HL-60/S4 (cell line): ENCODE data around the gene TAF11L8.
"Not testable (repeated sequence)": the region's sequence is repeated elsewhere in the genome, so short reads cannot be mapped to it uniquely, and the experiment has no call there.

Experiments
- in situ Hi-C: fragments of 300-500 bp; cut with MboI; formaldehyde crosslinking; loops from 2 replicates; pipeline ENCODE4 v1.14.3; 2022; ENCODE audit warnings: low sequenced_read_pairs

The TAF11L8 gene

DNA sequence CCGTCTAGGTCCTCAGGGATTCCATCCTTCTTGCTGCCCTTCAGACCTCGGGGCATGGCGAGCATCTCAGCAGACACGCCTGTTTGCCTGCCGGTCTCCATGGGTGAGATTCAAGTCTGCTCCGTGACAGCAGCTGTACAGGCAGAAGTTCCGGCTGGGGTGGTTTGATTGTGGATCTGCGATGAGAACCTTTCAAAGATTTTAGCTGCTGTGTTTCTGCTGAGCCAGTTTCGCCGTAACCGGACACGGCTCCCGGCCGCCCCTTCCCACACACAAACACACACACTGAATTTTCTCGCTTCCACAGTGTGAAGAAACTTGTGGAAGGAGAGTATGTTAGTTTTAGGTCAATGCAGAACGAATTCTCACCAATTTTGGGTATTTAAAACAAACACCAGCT is at the start of gene TAF11L8:
TSS of gene TAF11L8 (minus strand) at position 101 of the 400 bp plus-strand sequence.
- in situ Hi-C loops, result not testable (repeated sequence)

DNA sequence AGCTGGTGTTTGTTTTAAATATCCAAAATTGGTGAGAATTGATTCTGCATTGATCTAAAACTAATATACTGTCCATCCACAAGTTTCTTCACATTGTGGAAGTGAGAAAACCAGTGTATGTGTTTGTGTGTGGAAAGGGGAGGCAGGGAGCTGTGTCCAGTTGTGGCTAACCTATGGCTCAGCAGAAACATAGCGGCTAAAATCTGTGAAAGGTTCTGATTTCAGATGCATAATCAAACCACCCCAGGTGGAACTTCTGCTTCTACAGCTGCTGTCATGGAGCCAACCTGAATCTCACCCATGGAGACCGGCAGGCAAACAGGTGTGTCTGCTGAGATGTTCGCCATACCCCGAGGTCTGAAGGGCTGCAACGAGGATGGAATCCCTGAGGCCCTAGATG is 43.4 kb upstream of the TAF11L8 start, which contains the start of gene TAF11L14:
TSS of gene TAF11L14 (plus strand) at position 301 of the 400 bp plus-strand sequence.
- in situ Hi-C loops, result no loop called here

DNA sequence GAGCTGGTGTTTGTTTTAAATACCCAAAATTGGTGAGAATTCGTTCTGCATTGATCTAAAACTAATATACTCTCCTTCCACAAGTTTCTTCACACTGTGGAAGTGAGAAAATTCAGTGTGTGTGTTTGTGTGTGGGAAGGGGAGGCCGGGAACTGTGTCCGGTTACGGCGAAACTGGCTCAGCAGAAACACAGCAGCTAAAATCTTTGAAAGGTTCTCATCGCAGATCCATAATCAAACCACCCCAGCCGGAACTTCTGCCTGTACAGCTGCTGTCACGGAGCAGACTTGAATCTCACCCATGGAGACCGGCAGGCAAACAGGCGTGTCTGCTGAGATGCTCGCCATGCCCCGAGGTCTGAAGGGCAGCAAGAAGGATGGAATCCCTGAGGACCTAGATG is 41.0 kb upstream of the TAF11L8 start, which contains the start of gene TAF11L13:
TSS of gene TAF11L13 (plus strand) at position 301 of the 400 bp plus-strand sequence.
- in situ Hi-C loops, result not testable (repeated sequence)

DNA sequence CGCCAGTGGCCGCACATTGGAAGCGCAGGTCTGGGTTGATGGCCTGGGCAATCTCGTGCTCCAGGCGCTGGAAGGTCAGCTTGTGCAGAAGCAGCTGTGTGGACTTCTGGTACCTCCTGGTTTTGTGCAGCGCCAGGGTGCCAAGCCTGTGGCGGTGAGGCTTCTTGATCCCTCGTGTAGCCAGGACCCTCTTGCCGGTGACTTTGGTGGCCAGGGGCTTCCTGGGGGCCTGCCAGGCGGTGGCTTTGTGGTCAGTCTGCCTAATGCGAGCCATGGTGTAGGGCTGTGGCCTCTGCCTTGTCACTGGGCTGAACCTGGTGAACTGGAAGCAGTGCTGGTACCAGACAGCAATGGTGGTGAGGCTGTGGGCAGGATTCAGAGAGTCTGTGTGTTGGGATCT is 34.9 kb upstream of the TAF11L8 start:
- in situ Hi-C loops, result no loop called here

DNA sequence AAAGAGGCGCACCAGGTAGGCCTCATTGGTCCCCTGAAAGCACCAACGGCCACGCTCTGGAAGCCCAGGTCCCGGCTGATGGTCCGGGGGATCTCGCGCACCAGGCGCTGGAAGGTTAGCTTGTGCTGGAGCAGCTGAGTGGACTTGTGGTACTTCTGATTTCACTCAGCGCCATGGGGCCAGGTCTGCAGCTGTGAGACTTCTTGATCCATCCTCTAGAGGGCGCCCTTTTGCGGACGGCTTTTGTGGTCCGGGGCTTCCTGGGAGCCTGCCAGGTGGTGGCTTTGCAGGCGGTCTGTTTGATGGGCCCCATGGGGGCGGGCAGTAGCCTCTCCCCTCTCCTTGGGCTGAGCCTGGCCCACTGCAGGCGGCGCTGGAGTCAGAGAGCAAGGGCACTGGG is 29.9 kb upstream of the TAF11L8 start:
- in situ Hi-C loops, result no loop called here

DNA sequence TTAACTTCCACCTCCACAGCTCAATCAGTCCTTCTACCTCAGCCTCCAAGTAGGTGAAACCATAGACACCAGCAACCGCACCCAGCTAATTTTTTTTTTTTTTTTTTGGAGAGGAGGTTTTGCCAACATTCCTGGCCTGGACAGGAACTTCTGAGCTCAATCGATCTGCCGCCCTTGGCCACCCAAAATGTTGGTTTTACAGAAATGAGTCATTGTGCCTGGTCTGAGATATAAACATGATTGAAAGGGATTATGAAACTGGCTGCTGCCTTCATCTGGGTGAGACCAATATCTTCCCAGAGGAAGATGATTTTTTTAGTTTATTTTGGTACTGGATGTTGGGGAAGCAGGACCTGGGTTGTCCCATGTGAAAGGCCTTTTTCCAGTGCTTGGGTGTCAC is 28.6 kb upstream of the TAF11L8 start:
- in situ Hi-C loops, result no loop called here

DNA sequence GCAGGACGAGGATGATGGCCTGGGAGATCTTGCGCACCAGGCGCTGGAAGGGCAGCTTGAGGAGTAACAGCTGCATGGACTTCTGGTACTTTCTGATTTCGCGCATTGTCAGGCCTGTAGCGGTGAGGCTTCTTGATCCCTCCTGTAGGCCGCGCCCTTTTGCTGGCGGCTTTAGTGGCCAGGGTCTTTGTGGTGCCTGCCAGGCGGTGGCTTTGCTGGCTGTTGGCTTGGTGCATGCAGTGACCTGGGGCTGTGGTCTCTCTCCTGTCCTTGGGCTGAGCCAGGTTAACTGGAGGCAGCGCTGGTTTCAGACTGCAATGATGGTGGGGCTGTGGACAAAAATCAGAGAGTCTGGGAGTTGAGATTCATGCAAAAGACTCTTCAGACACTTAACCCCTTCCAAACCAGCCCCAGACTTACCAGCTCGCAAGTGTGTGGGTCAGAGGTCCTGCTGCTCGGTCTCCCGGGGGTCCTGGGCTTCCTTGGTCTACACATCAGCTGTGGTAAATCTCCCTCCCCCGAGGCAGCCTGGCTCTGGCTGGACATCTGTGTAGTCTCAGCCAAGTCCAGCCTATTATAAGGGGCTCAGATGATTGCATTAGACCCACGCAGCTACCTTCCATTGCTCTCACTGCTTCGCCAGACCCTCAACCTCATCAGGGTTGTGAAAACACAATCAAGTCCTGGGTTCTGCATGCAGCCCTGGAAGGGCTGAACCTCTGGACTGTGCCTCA is 24.3 kb upstream of the TAF11L8 start:
- in situ Hi-C loops, result no loop called here

DNA sequence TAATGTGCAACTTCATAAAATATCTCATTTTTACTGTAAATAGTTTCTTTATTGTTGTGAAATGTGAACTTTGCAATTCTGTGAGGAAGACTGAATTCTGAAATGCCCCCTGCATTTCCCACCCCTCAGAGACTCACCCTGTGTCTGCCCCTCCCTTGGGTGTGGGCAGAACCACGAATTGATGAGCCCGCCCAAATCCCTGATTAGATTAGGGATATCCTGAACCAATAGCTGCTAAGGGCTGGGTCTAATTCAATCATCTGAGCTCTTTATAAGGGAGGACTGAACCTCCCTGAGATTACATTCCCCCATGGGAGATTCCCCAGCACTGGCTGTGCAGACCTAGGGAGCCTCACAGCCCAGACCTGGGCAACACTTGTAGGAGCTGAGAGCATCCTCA is 19.3 kb upstream of the TAF11L8 start, which contains the start of gene TAF11L12:
TSS of gene TAF11L12 (plus strand) at position 301 of the 400 bp plus-strand sequence.
- in situ Hi-C loops, result not testable (repeated sequence)

DNA sequence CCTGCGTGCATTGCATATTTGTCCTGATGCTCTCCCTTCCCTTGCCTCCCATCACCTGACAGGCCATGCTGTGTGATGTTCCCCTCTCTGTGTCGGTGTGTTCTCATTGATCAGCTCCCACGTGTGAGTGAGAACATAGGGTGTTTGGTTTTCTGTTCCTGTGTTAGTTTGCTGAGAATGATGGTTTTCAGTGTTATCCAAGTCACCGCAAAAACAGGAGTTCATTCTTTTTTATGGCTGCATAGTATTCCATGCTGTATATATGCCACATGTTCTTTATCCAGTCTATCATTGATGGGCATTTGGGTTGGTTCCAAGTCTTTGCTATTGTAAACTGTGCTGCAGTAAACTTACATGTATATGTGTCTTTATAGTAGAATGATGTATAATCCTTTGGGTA is 16.7 kb upstream of the TAF11L8 start:
- in situ Hi-C loops, result not testable (repeated sequence)

DNA sequence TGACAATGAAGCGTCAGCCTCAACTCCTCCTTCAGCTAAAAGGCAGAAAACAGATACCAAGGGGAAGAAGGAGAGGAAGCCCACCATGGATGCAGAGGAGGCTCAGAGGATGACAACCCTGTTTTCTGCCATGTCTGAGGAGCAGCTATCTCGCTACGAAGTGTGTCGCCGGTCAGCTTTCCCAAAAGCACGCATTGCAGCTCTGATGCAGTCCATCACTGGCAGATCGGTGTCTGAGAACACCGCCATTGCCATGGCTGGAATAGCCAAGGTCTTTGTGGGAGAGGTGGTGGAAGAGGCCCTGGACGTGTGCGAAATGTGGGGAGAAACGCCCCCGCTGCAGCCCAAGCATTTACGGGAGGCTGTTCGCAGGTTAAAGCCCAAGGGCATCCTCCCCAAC is 14.2 kb upstream of the TAF11L8 start:
- in situ Hi-C loops, result no loop called here

DNA sequence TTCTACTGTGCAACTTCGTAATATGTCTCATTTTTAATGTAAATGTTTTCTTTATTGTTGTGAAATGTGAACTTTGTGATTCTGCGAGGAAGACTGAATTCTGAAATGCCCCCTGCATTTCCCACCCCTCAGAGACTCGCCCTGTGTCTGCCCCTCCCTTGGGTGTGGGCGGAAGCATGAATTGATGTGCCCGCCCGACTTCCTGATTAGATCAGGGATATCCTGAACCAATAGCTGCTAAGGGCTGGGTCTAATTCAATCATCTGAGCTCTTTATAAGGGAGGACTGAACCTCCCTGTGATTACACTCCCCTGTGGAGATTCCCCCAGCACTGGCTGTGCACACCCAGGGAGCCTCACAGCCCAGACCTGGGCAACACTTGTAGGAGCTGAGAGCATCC is 13.1 kb upstream of the TAF11L8 start, which contains the start of gene TAF11L11:
TSS of gene TAF11L11 (plus strand) at position 304 of the 400 bp plus-strand sequence.
- in situ Hi-C loops, result not testable (repeated sequence)

DNA sequence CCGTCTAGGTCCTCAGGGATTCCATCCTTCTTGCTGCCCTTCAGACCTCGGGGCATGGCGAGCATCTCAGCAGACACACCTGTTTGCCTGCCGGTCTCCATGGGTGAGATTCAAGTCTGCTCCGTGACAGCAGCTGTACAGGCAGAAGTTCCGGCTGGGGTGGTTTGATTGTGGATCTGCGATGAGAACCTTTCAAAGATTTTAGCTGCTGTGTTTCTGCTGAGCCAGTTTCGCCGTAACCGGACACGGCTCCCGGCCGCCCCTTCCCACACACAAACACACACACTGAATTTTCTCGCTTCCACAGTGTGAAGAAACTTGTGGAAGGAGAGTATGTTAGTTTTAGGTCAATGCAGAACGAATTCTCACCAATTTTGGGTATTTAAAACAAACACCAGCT is 7.0 kb upstream of the TAF11L8 start, which contains the start of gene TAF11L10:
TSS of gene TAF11L10 (minus strand) at position 101 of the 400 bp plus-strand sequence.
- in situ Hi-C loops, result not testable (repeated sequence)

DNA sequence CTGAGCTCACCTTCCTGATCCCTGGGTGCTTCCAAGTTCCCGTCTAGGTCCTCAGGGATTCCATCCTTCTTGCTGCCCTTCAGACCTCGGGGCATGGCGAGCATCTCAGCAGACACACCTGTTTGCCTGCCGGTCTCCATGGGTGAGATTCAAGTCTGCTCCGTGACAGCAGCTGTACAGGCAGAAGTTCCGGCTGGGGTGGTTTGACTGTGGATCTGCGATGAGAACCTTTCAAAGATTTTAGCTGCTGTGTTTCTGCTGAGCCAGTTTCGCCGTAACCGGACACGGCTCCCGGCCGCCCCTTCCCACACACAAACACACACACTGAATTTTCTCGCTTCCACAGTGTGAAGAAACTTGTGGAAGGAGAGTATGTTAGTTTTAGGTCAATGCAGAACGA is 3.5 kb upstream of the TAF11L8 start, which contains the start of gene TAF11L9:
TSS of gene TAF11L9 (minus strand) at position 140 of the 400 bp plus-strand sequence.
- in situ Hi-C loops, result not testable (repeated sequence)

DNA sequence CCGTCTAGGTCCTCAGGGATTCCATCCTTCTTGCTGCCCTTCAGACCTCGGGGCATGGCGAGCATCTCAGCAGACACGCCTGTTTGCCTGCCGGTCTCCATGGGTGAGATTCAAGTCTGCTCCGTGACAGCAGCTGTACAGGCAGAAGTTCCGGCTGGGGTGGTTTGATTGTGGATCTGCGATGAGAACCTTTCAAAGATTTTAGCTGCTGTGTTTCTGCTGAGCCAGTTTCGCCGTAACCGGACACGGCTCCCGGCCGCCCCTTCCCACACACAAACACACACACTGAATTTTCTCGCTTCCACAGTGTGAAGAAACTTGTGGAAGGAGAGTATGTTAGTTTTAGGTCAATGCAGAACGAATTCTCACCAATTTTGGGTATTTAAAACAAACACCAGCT is 5.1 kb downstream of the TAF11L8 start, which contains the start of gene TAF11L7:
TSS of gene TAF11L7 (minus strand) at position 101 of the 400 bp plus-strand sequence.
- in situ Hi-C loops, result not testable (repeated sequence)
